Rectal smooth muscle tissue (tissue), 1 donor: ENCODE results near the gene ZBTB8A.
"Not testable (repeated sequence)": the region's sequence is repeated elsewhere in the genome, so short reads cannot be mapped to it uniquely, and the experiment has no call there.

Experiments used
- H3K27ac ChIP-seq: one replicate; pipeline ENCODE4 v1.7.0; 2013; ENCODE audit warnings: low read depth, low read length, inconsistent platforms
- H3K27me3 ChIP-seq: one replicate; pipeline ENCODE4 v1.7.0; 2013; ENCODE audit warnings: low read length; ENCODE audit not compliant: control insufficient read depth, insufficient read depth
- H3K36me3 ChIP-seq: one replicate; pipeline ENCODE4 v1.7.0; 2013; ENCODE audit warnings: low read length; ENCODE audit not compliant: control insufficient read depth, insufficient read depth
- H3K4me1 ChIP-seq: one replicate; pipeline ENCODE4 v1.7.0; 2013; ENCODE audit warnings: low read length; ENCODE audit not compliant: control insufficient read depth, insufficient read depth
- H3K4me3 ChIP-seq: one replicate; pipeline ENCODE4 v1.7.0; 2013; ENCODE audit warnings: low read length
- H3K9ac ChIP-seq: one replicate; pipeline ENCODE4 v1.7.0; 2013; ENCODE audit warnings: low read length

The ZBTB8A gene

GRCh38 chr1:32509939-32510338, 29.3 kb upstream of the ZBTB8A start:
- no peaks in the 10 kb centered on the region for H3K4me1 ChIP-seq
- no peak overlapping the region for H3K27ac ChIP-seq

GRCh38 chr1:32516402-32516801, 22.8 kb upstream of the ZBTB8A start:
- H3K27ac ChIP-seq = no peak overlapping the region
- H3K27me3 ChIP-seq = no peaks in the 10 kb centered on the region
- H3K36me3 ChIP-seq = no peaks in the 10 kb centered on the region
- H3K4me3 ChIP-seq = no peak overlapping the region
- no peaks in the 10 kb centered on the region for H3K4me1 ChIP-seq
- H3K9ac ChIP-seq = no peak overlapping the region

More at GRCh38 chr1:32509939-32510338, 29.3 kb upstream of the ZBTB8A start:
- Histone ChIP-seq H3K36me3 (no peaks in the 10 kb centered on the region), H3K4me3 (no peak overlapping the region), H3K9ac (no peak overlapping the region), H3K27me3 (no peaks in the 10 kb centered on the region)

DNA sequence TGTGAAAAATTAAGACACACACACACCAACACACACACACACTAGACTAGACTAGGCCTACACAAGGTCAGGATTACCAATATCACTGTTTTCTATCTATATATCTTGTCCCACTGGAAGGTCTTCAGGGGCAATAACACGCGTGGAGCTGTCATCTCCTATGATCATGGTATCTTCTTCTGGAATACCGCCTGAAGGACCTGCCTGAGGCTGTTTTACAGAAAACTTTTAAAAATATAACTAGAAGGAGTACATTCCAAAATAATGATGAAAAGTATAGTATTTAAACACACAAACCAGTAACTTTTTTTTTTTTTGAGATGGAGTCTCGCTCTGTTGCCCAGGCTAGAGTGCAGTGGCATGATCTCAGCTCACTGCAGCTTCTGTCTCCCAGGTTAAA, 20.3 kb upstream of the ZBTB8A start:
- no peaks in the 10 kb centered on the region for H3K27me3 ChIP-seq
- no peaks in the 10 kb centered on the region for H3K4me1 ChIP-seq
- H3K27ac ChIP-seq = no peak overlapping the region
- no peaks in the 10 kb centered on the region for H3K36me3 ChIP-seq
- H3K4me3 ChIP-seq = no peak overlapping the region
- no peak overlapping the region for H3K9ac ChIP-seq

- Histone ChIP-seq H3K36me3 (no peaks in the 10 kb centered on the region), H3K27ac (no peak overlapping the region), H3K9ac (no peak overlapping the region), H3K4me3 (no peak overlapping the region), H3K27me3 (no peaks in the 10 kb centered on the region), H3K4me1 (no peaks in the 10 kb centered on the region)
Measured at GRCh38 chr1:32521165-32521564, 18.1 kb upstream of the ZBTB8A start.

DNA sequence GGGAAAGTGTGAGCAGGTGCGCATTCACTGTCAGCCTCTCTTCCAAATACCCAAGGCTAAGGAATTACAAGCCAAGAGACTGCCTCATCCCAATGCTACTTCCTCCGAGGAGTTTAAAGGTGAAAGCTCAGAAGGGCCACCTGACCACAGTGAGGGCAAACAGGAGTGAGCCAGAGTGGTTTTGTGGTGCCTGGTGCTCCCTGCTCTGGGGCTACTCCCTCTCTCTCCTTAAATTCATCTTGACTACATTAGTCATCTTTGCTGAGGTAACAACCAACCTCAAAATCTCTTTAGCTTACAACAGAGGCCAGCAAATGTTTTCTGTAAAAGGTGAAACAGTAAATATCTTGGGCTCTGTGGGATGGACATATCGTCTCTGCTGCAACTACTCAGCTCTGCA, 14.2 kb upstream of the ZBTB8A start:
- Histone ChIP-seq H3K4me3 (no peak overlapping the region), H3K36me3 (no peaks in the 10 kb centered on the region), H3K4me1 (no peaks in the 10 kb centered on the region), H3K27ac (no peak overlapping the region), H3K9ac (no peak overlapping the region), H3K27me3 (no peaks in the 10 kb centered on the region)

DNA sequence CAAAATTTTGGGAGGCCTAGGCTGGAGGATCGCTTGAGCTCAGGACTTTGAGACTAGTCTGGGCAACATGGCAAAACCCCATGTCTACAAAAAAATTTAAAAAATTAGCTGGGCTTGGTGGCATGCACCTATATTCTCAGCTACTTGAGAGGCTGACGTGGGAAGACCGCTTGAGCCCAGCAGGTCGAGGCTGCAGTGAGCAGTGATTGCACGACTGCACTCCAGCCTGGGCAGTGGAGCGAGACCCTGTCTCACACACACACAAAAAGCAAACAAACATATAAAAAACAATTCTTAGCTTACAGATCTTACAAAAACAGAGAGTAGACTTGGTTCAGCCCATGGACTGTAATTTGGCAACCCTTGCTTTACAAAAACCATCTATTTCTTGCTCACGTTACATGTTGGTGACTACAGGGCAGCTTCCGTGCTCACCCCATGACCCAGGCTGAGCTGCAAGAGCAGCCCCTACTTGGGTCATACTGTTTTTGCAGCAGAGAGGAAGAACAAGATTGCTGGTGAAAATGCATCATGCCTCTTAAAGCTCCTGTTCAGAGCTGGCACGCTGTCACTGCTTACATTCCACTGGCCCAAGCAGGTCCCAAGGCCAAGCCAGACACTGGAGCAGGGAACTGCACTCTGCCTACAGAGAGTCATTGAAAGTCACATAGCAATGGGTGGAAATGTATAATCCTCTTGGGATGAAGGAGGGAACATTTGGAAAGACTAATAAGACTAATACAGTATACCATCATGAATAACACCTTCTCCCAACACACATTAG, 13.4 kb upstream of the ZBTB8A start:
- Histone ChIP-seq H3K36me3 (no peaks in the 10 kb centered on the region), H3K9ac (no peak overlapping the region), H3K27me3 (no peaks in the 10 kb centered on the region), H3K4me3 (no peak overlapping the region), H3K4me1 (no peaks in the 10 kb centered on the region), H3K27ac (no peak overlapping the region)

DNA sequence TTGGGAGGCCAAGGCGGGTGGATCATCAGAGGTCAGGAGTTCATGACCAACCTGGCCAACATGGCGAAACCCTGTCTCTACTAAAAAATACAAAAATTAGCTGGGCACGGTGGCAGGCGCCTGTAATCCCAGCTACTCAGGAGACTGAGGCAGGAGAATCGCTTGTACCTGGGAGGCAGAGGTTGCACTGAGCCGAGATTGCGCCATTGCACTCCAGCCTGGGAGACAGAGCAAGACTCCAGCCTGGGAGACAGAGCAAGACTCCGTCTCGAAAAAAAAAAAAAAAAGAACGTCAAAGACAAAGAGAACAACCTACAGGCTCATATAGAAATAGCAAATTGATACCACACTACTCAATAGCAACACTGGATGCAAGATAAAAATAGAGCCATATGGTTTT, 10.7 kb upstream of the ZBTB8A start:
- H3K4me1 ChIP-seq, H3K27ac ChIP-seq, H3K36me3 ChIP-seq, H3K9ac ChIP-seq, H3K4me3 ChIP-seq, H3K27me3 ChIP-seq: not testable (repeated sequence)

- Histone ChIP-seq H3K4me1 (no peaks in the 10 kb centered on the region), H3K4me3 (no peak overlapping the region), H3K27me3 (no peaks in the 10 kb centered on the region), H3K36me3 (no peaks in the 10 kb centered on the region), H3K27ac (no peak overlapping the region), H3K9ac (no peak overlapping the region)
Measured at GRCh38 chr1:32533792-32534327, 5.4 kb upstream of the ZBTB8A start.

- H3K27me3 ChIP-seq = no peaks in the 10 kb centered on the region
- H3K4me3 ChIP-seq = no peak overlapping the region
- H3K4me1 ChIP-seq = peaks cover 2% of the 10 kb centered on the region
- H3K27ac ChIP-seq = no peak overlapping the region
- H3K9ac ChIP-seq = no peak overlapping the region
- H3K36me3 ChIP-seq = no peaks in the 10 kb centered on the region
Measured at GRCh38 chr1:32536117-32536516, 3.1 kb upstream of the ZBTB8A start.

DNA sequence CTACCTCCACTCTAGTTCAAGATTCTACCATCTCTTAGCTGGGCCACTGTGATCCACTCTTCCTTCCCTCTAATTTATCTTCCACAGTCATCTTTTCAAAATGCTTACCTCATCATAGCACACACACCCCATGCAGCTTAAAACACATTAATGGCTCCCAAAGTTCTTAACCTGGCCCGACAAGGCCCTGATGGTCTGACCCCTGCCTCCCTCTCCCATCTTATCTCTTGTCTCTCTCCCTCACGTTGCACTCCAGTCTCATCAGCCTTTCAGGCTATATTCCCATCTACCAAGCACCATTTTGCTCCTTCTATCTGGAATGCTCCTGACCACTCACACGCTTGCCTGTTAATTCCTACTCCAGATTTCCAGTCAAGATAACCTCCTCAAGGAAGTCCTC, 2.5 kb upstream of the ZBTB8A start:
- H3K9ac ChIP-seq = no peak overlapping the region
- H3K27me3 ChIP-seq = no peaks in the 10 kb centered on the region
- H3K4me3 ChIP-seq = no peak overlapping the region
- no peak overlapping the region for H3K27ac ChIP-seq
- H3K36me3 ChIP-seq = no peaks in the 10 kb centered on the region
- peaks cover 2% of the 10 kb centered on the region for H3K4me1 ChIP-seq

- Histone ChIP-seq H3K27ac (peak overlapping the region; percentile 70), H3K27me3 (no peaks in the 10 kb centered on the region), H3K36me3 (no peaks in the 10 kb centered on the region), H3K4me3 (peak overlapping the region; percentile 78), H3K4me1 (peaks cover 2% of the 10 kb centered on the region), H3K9ac (peak overlapping the region; percentile 54)
Measured at GRCh38 chr1:32539584-32540571, 651 bp downstream of the ZBTB8A start.

DNA sequence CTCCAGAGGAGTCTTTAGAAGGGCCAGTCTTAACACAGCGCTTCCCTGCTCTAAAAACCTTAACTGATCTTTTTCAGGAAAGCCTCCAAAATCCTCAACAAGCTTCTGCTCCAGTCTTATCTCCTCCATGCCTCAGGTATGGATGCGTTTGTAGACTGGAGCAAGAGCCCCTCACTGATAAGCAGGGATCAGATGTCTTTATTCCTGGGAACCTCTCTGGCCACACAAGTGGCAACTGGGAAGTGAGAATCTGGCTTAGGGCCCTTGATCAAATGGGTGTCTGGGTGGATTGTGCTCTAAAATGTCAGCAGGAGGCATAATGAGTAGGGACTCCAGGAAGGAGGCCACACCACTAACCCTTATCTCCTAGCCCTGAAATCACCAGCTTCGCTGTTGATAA, 1.4 kb downstream of the ZBTB8A start:
- Histone ChIP-seq H3K27ac (no peak overlapping the region), H3K27me3 (no peaks in the 10 kb centered on the region), H3K4me3 (peak overlapping the region; percentile 77), H3K4me1 (peaks cover 2% of the 10 kb centered on the region), H3K9ac (no peak overlapping the region), H3K36me3 (no peaks in the 10 kb centered on the region)
